Ovary (tissue), 3 donors: Measurements from ENCODE around the gene CHKB.

Experiments
- CTCF ChIP-seq, 3 donors: fragments of 450-650 bp in 2 of 3; fragments of 200-600 bp in 1 of 3; IDR thresholded peaks; one replicate each; pipeline versions ENCODE4 v1.5.1 to v1.8.0; 2016 to 2022; ENCODE audit warnings: antibody characterized with exemption in 3 of 3, mild to moderate bottlenecking in 1 of 3
- EP300 ChIP-seq: sonication (generic); formaldehyde crosslinking; IDR thresholded peaks from one replicate; pipeline ENCODE4 v1.6.1; 2017; ENCODE audit warnings: antibody characterized with exemption
- POLR2A ChIP-seq: fragments of 450-650 bp; IDR thresholded peaks from one replicate; pipeline ENCODE4 v1.6.1; 2017; ENCODE audit warnings: antibody characterized with exemption, mild to moderate bottlenecking, moderate library complexity
- donor health status: DM: no; HTN: no; CAD: no.

- TF ChIP-seq CTCF (IDR thresholded peaks at IDR 0.05) (no peak), POLR2A (no peak), EP300 (no peak)
These were observed 5.0 kb downstream of the CHKB start for GRCh38 chr22:50577697-50577986.
